SK-N-SH treated with all-trans-retinoic acid at 6 μM for 48 hours (cell line): ENCODE data around the gene ARFGAP3.

Source experiments
- BACH2 ChIP-seq: fragments of 250-450 bp; sonication (Bioruptor Pico); IDR thresholded peaks from 2 replicates; pipeline ENCODE4 v1.9.0; 2021; ENCODE audit warnings: mild to moderate bottlenecking, borderline replicate concordance
- CSDC2 ChIP-seq: fragments of 250-450 bp; sonication (Bioruptor Pico); IDR thresholded peaks from 2 replicates; pipeline ENCODE4 v1.5.0; 2020; ENCODE audit warnings: mild to moderate bottlenecking, moderate library complexity
- GLIS3 ChIP-seq: fragments of 250-450 bp; sonication (Bioruptor Pico); IDR thresholded peaks from 2 replicates; pipeline ENCODE4 v1.5.0; 2020; ENCODE audit warnings: mild to moderate bottlenecking, moderate library complexity
- POU6F1 ChIP-seq: fragments of 250-450 bp; sonication (Bioruptor Pico); IDR thresholded peaks from 2 replicates; pipeline ENCODE4 v1.8.0; 2021; ENCODE audit warnings: low read depth, mild to moderate bottlenecking, moderate library complexity, borderline replicate concordance
- PPARA ChIP-seq: fragments of 250-450 bp; sonication (Bioruptor Pico); IDR thresholded peaks from 2 replicates; pipeline ENCODE4 v1.5.0; 2020; ENCODE audit warnings: mild to moderate bottlenecking, borderline replicate concordance
- RARB ChIP-seq: fragments of 250-450 bp; sonication (Bioruptor Pico); IDR thresholded peaks from 2 replicates; pipeline ENCODE4 v1.8.0; 2021; ENCODE audit warnings: mild to moderate bottlenecking, moderate library complexity
- SNAI2 ChIP-seq: fragments of 250-450 bp; sonication (Bioruptor Pico); IDR thresholded peaks from 2 replicates; pipeline ENCODE4 v1.5.0; 2020; ENCODE audit warnings: mild to moderate bottlenecking, moderate library complexity
- ZC3H10 ChIP-seq: fragments of 250-450 bp; sonication (Bioruptor Pico); IDR thresholded peaks from 2 replicates; pipeline ENCODE4 v1.5.1; 2021; ENCODE audit warnings: mild to moderate bottlenecking, moderate library complexity
- ZNF565 ChIP-seq: fragments of 450-650 bp; formaldehyde crosslinking; conservative IDR thresholded peaks from 2 replicates; pipeline ENCODE4 v1.5.0; 2020; ENCODE audit warnings: low read depth, mild to moderate bottlenecking, moderate library complexity
- ZNF70 ChIP-seq: fragments of 450-650 bp; formaldehyde crosslinking; IDR thresholded peaks from 2 replicates; pipeline ENCODE4 v1.5.0; 2020; ENCODE audit warnings: mild to moderate bottlenecking, moderate library complexity
- TF ChIP-seq, protein P1 (sequence below): fragments of 250-450 bp; sonication (Bioruptor Pico); IDR thresholded peaks from 2 replicates; pipeline ENCODE4 v1.8.0; 2020; ENCODE audit warnings: mild to moderate bottlenecking, moderate library complexity, borderline replicate concordance

DNA sequence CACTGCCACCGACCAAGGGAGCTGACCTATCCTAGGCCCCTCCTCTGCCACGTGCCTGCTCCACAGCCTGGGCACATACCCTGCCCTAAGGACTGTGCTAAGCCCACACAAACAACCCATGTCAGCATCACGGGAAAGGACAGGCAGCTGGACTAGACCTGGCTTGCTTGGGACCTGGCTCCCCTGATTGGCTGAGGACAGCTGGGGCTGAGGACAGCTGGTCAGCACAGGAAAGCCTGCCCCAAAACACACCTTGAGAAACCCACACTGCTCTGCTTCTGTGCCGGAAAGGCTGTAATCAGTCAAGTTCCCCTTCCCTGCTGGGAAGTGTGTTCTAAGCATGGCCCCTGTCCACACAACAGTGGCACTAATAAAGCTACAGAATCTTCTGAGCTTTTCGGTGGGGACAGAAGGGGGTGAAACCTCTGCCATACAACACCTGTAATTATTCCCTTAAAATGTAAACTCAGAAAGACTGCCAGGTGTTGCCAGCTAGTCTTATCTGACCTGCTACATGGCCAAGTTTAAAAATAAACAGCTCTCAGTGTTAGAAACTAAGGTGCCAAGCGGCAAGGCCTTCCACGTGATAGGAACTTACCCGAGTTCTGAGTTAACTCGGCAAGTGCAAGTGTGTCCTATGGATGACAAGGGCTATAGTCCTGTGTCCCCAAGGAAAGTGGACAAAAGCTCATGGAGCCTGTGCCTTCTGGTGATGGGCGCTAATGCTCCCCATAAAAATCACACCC lies 35.7 kb upstream of the ARFGAP3 start:
- TF ChIP-seq, protein P1, sequence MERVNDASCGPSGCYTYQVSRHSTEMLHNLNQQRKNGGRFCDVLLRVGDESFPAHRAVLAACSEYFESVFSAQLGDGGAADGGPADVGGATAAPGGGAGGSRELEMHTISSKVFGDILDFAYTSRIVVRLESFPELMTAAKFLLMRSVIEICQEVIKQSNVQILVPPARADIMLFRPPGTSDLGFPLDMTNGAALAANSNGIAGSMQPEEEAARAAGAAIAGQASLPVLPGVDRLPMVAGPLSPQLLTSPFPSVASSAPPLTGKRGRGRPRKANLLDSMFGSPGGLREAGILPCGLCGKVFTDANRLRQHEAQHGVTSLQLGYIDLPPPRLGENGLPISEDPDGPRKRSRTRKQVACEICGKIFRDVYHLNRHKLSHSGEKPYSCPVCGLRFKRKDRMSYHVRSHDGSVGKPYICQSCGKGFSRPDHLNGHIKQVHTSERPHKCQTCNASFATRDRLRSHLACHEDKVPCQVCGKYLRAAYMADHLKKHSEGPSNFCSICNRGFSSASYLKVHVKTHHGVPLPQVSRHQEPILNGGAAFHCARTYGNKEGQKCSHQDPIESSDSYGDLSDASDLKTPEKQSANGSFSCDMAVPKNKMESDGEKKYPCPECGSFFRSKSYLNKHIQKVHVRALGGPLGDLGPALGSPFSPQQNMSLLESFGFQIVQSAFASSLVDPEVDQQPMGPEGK (CRISPR knock-in tag), result no peak
- TF ChIP-seq BACH2 (CRISPR knock-in tag) (no peak), PPARA (no peak), RARB (CRISPR knock-in tag) (no peak), SNAI2 (no peak), POU6F1 (CRISPR knock-in tag) (no peak), CSDC2 (CRISPR knock-in tag) (no peak), GLIS3 (CRISPR knock-in tag) (no peak), ZC3H10 (no peak), ZNF70 (CRISPR knock-in tag) (no peak), ZNF565 (no peak)
